Hepatocyte (in vitro differentiated cells): ENCODE results near the gene C12orf43. TPM values are rescaled to one million over a fixed set of nuclear protein-coding genes. Genes with fewer than 3 reads are reported as not detected.

Experiments
- DNase-seq: peaks from one replicate; pipeline ENCODE4 v3.0.0-alpha.2; 2016; ENCODE audit warnings: low spot score
- H2AFZ ChIP-seq: fragments of 200-600 bp; sonication (generic); 2 replicates; pipeline ENCODE4 v1.6.0; 2016; ENCODE audit warnings: antibody characterized with exemption, mild to moderate bottlenecking
- H3K27ac ChIP-seq: fragments of 200-600 bp; sonication (generic); 2 replicates; pipeline ENCODE4 v1.5.1; 2016; ENCODE audit warnings: mild to moderate bottlenecking
- H3K27me3 ChIP-seq: fragments of 200-600 bp; sonication (generic); 2 replicates; pipeline ENCODE4 v1.6.1; 2016
- H3K36me3 ChIP-seq: fragments of 200-600 bp; sonication (generic); replicated peaks from 2 replicates; pipeline ENCODE4 v1.5.1; 2016; ENCODE audit warnings: low read depth; ENCODE audit not compliant: insufficient read depth
- H3K4me1 ChIP-seq: fragments of 200-600 bp; sonication (generic); 2 replicates; pipeline ENCODE4 v1.5.1; 2016; ENCODE audit warnings: mild to moderate bottlenecking, moderate library complexity; ENCODE audit not compliant: insufficient read depth
- H3K4me2 ChIP-seq: fragments of 200-600 bp; sonication (generic); 2 replicates; pipeline ENCODE4 v1.6.0; 2016
- H3K4me3 ChIP-seq: fragments of 200-600 bp; sonication (generic); 2 replicates; pipeline ENCODE4 v1.5.1; 2016; ENCODE audit warnings: mild to moderate bottlenecking
- H3K79me2 ChIP-seq: fragments of 200-600 bp; sonication (generic); 2 replicates; pipeline ENCODE4 v1.6.0; 2017; ENCODE audit warnings: mild to moderate bottlenecking
- H3K9me2 ChIP-seq: fragments of 200-600 bp; sonication (generic); replicated peaks from 2 replicates; pipeline ENCODE4 v1.6.0; 2017; ENCODE audit warnings: mild to moderate bottlenecking; ENCODE audit not compliant: insufficient read depth
- H3K9me3 ChIP-seq: fragments of 200-600 bp; sonication (generic); 2 replicates; pipeline ENCODE4 v1.5.1; 2016; ENCODE audit warnings: low read depth, mild to moderate bottlenecking
- H4K20me1 ChIP-seq: fragments of 200-600 bp; sonication (generic); 2 replicates; pipeline ENCODE4 v1.6.0; 2016; ENCODE audit warnings: mild to moderate bottlenecking; ENCODE audit not compliant: insufficient read depth, poor library complexity, severe bottlenecking
- CTCF ChIP-seq: fragments of 200-600 bp; sonication (generic); IDR thresholded peaks from 2 replicates; pipeline ENCODE4 v1.5.1; 2016; ENCODE audit warnings: antibody characterized with exemption, mild to moderate bottlenecking; ENCODE audit not compliant: poor library complexity
- EZH2 ChIP-seq: fragments of 200-600 bp; sonication (generic); IDR thresholded peaks from 2 replicates; pipeline ENCODE4 v1.6.1; 2016; ENCODE audit warnings: antibody characterized with exemption, mild to moderate bottlenecking, borderline replicate concordance
- EZH2phosphoT487 ChIP-seq: fragments of 200-600 bp; sonication (generic); IDR thresholded peaks from one replicate; pipeline ENCODE4 v1.6.1; 2018; ENCODE audit warnings: antibody characterized with exemption, mild to moderate bottlenecking, low read depth, moderate library complexity; ENCODE audit not compliant: unreplicated experiment, severe bottlenecking
- WGBS: methylation state at CpG from one replicate; pipeline ENCODE4 v1.1.6; 2016; ENCODE audit warnings: low lambda C conversion rate; ENCODE audit errors: missing lambda C conversion rate; 5-methylcytosine and 5-hydroxymethylcytosine counted together
- polyA plus RNA-seq: library from polyadenylated mRNA; unstranded; fragments of >200 nt; fragmentation: Nextera tagmentation; extraction: Ambion mirVana; gene quantifications from 2 replicates; pipeline ENCODE4 v1.2.1, GENCODE V29; 2016
- total RNA-seq: library from RNA; depleted of rRNA; stranded (reverse); fragments of >200 nt; gene quantifications from 2 replicates; pipeline ENCODE4 v1.2.3, GENCODE V29; 2014

C12orf43 gene
- total and polyA plus RNA-seq, 2 experiments from 2014 or later = 11.3 to 11.8 TPM

GRCh38 chr12:121010860-121011259, 5.4 kb downstream of the C12orf43 start:
- H3K4me1 ChIP-seq = peaks cover 4% of the 10 kb centered on the region
- H3K9me2 ChIP-seq = no peaks in the 10 kb centered on the region
- WGBS = 97% methylated on average over 8 of the region's 8 CpGs
- H3K27ac ChIP-seq = no peak overlapping the region
- H3K36me3 ChIP-seq = no peaks in the 10 kb centered on the region
- DNase-seq = no peak
- H3K9me3 ChIP-seq = no peaks in the 10 kb centered on the region
- peaks cover 12% of the 10 kb centered on the region for H3K79me2 ChIP-seq
- TF ChIP-seq EZH2phosphoT487 (no peak), CTCF (no peak), EZH2 (no peak)
- H2AFZ ChIP-seq = no peak overlapping the region
- no peak overlapping the region for H3K4me3 ChIP-seq
- no peaks in the 10 kb centered on the region for H4K20me1 ChIP-seq
- H3K4me2 ChIP-seq = no peak overlapping the region
- no peaks in the 10 kb centered on the region for H3K27me3 ChIP-seq

- H3K79me2 ChIP-seq = peaks cover 2% of the 10 kb centered on the region
- 45% methylated on average over 10 of the region's 10 CpGs for WGBS
- no peak for TF ChIP-seq EZH2phosphoT487
- TF ChIP-seq CTCF = peak; percentile 60
- H3K4me1 ChIP-seq = no peaks in the 10 kb centered on the region
- H3K9me3 ChIP-seq = no peaks in the 10 kb centered on the region
- H3K4me3 ChIP-seq = no peak overlapping the region
- no peak overlapping the region for H3K27ac ChIP-seq
- no peaks in the 10 kb centered on the region for H4K20me1 ChIP-seq
- H3K9me2 ChIP-seq = no peaks in the 10 kb centered on the region
- no peaks in the 10 kb centered on the region for H3K27me3 ChIP-seq
- H3K4me2 ChIP-seq = no peak overlapping the region
- no peak overlapping the region for H2AFZ ChIP-seq
- DNase-seq = peak; percentile 75
- no peaks in the 10 kb centered on the region for H3K36me3 ChIP-seq
These were observed 6.5 kb downstream of the C12orf43 start for GRCh38 chr12:121009741-121010140.

GRCh38 chr12:121008347-121009098, 7.8 kb downstream of the C12orf43 start:
- no peaks in the 10 kb centered on the region for H4K20me1 ChIP-seq
- no peaks in the 10 kb centered on the region for H3K36me3 ChIP-seq
- H3K4me1 ChIP-seq = no peaks in the 10 kb centered on the region
- no peaks in the 10 kb centered on the region for H3K27me3 ChIP-seq
- TF ChIP-seq CTCF = no peak
- TF ChIP-seq EZH2 = no peak
- TF ChIP-seq EZH2phosphoT487 = no peak
- no peak overlapping the region for H3K4me2 ChIP-seq
- no peaks in the 10 kb centered on the region for H3K79me2 ChIP-seq
- H3K4me3 ChIP-seq = no peak overlapping the region
- no peak for DNase-seq
- no peak overlapping the region for H3K27ac ChIP-seq
- H3K9me2 ChIP-seq = no peaks in the 10 kb centered on the region
- WGBS = 97% methylated on average over 8 of the region's 8 CpGs
- no peak overlapping the region for H2AFZ ChIP-seq
- H3K9me3 ChIP-seq = no peaks in the 10 kb centered on the region
